Right renal pelvis (tissue), 4 donors: Measurements from ENCODE around the gene EML5. TPM values are rescaled to one million over a fixed set of nuclear protein-coding genes. Genes with fewer than 3 reads are reported as not detected.
"Not testable (repeated sequence)": the region's sequence is repeated elsewhere in the genome, so short reads cannot be mapped to it uniquely, and the experiment has no call there.

Source experiments
- DNase-seq, 4 donors: peaks; one replicate each; pipeline ENCODE4 v3.0.0-alpha.2; 2013; ENCODE audit warnings: low read depth in 4 of 4, low spot score in 3 of 4, missing footprints in 1 of 4
- polyA plus RNA-seq, 4 donors: library from polyadenylated mRNA; unstranded; fragments of 120-200 nt; gene quantifications; one replicate each; pipeline ENCODE4 v1.2.1, GENCODE V29; 2013; ENCODE audit not compliant: insufficient read length in 4 of 4

Gene EML5
- polyA plus RNA-seq, 4 donors = 2.0 to 3.6 (median 2.7) TPM

GRCh38 chr14:88804477-88804876 is 11.7 kb upstream of the EML5 start:
- DNase-seq = no peak

- no peak for DNase-seq
Observed at GRCh38 chr14:88804035-88804434, 11.3 kb upstream of the EML5 start.

GRCh38 chr14:88802596-88802995 is 9.8 kb upstream of the EML5 start:
- no peak for DNase-seq

GRCh38 chr14:88799522-88799921 is 6.8 kb upstream of the EML5 start:
- no peak for DNase-seq

- no peak for DNase-seq
Observed at GRCh38 chr14:88798156-88798555, 5.4 kb upstream of the EML5 start.

GRCh38 chr14:88793259-88793625 is 489 bp upstream of the EML5 start:
- DNase-seq = no peak

GRCh38 chr14:88791629-88792472 is 902 bp downstream of the EML5 start:
- peak in 1 of 4 donors; percentile 1 for DNase-seq

GRCh38 chr14:88791252-88791621 is 1.5 kb downstream of the EML5 start:
- no peak for DNase-seq

- DNase-seq = no peak
Observed at GRCh38 chr14:88790501-88791251, 2.1 kb downstream of the EML5 start.

GRCh38 chr14:88789573-88789972 is 3.2 kb downstream of the EML5 start:
- not testable (repeated sequence) for DNase-seq

- DNase-seq = no peak
Observed at GRCh38 chr14:88786715-88787114, 6.0 kb downstream of the EML5 start.

GRCh38 chr14:88785911-88786310 is 6.8 kb downstream of the EML5 start:
- DNase-seq = no peak

GRCh38 chr14:88775532-88775931 is 17.2 kb downstream of the EML5 start:
- DNase-seq = no peak

- DNase-seq = no peak
Observed at GRCh38 chr14:88770736-88771135, 22.0 kb downstream of the EML5 start.

- no peak for DNase-seq
Observed at GRCh38 chr14:88765130-88765529, 27.6 kb downstream of the EML5 start.

- no peak for DNase-seq
Observed at GRCh38 chr14:88753873-88754272, 38.9 kb downstream of the EML5 start.

- no peak for DNase-seq
Observed at GRCh38 chr14:88750945-88751344, 41.8 kb downstream of the EML5 start.

GRCh38 chr14:88750413-88750812 is 42.3 kb downstream of the EML5 start:
- no peak for DNase-seq

GRCh38 chr14:88749139-88749538 is 43.6 kb downstream of the EML5 start:
- DNase-seq = no peak

- no peak for DNase-seq
Observed at GRCh38 chr14:88748288-88748687, 44.5 kb downstream of the EML5 start.

GRCh38 chr14:88746052-88746451 is 46.7 kb downstream of the EML5 start:
- peak; percentile 3 to 23 (median 12) for DNase-seq

GRCh38 chr14:88737245-88737644 is 55.5 kb downstream of the EML5 start:
- DNase-seq = no peak
